Parathyroid adenoma (tissue), 2 donors: Measurements from ENCODE around the gene MT1B.

ENCODE experiments used
- H2AFZ ChIP-seq: fragments of 300-600 bp; sonication (generic); one replicate; pipeline ENCODE4 v1.7.0; 2017; ENCODE audit warnings: antibody characterized with exemption, mild to moderate bottlenecking
- H3K27ac ChIP-seq: fragments of 300-600 bp; sonication (generic); one replicate; pipeline ENCODE4 v1.7.0; 2017
- H3K27me3 ChIP-seq: fragments of 300-600 bp; sonication (generic); one replicate; pipeline ENCODE4 v1.7.0; 2017; ENCODE audit warnings: low read length; ENCODE audit not compliant: control insufficient read depth, insufficient read depth
- H3K36me3 ChIP-seq: fragments of 300-600 bp; sonication (generic); one replicate; pipeline ENCODE4 v1.7.0; 2017; ENCODE audit warnings: low read length; ENCODE audit not compliant: control insufficient read depth, insufficient read depth
- H3K4me1 ChIP-seq: fragments of 300-600 bp; sonication (generic); one replicate; pipeline ENCODE4 v1.7.0; 2017; ENCODE audit warnings: control low read depth
- H3K4me2 ChIP-seq: fragments of 300-600 bp; sonication (generic); one replicate; pipeline ENCODE4 v1.7.0; 2017; ENCODE audit warnings: low read length
- H3K4me3 ChIP-seq: fragments of 300-600 bp; sonication (generic); one replicate; pipeline ENCODE4 v1.7.0; 2017; ENCODE audit warnings: low read depth, low read length
- H3K79me2 ChIP-seq: fragments of 300-600 bp; sonication (generic); one replicate; pipeline ENCODE4 v1.7.0; 2017; ENCODE audit warnings: control low read depth
- H3K9ac ChIP-seq: fragments of 300-600 bp; sonication (generic); one replicate; pipeline ENCODE4 v1.7.0; 2017; ENCODE audit warnings: mild to moderate bottlenecking
- H3K9me3 ChIP-seq: fragments of 300-600 bp; sonication (generic); one replicate; pipeline ENCODE4 v1.7.0; 2017; ENCODE audit warnings: low read length; ENCODE audit not compliant: control insufficient read depth
- TF ChIP-seq, protein P1 (sequence below): fragments of 300-600 bp; sonication (generic); IDR thresholded peaks from one replicate; pipeline ENCODE4 v1.7.0; 2017; ENCODE audit warnings: antibody characterized with exemption, mild to moderate bottlenecking
- donor health status: primary hyperparathyroidism.

MT1B gene

GRCh38 chr16:56606476-56607108 is 45.1 kb upstream of the MT1B start:
- TF ChIP-seq, protein P1, sequence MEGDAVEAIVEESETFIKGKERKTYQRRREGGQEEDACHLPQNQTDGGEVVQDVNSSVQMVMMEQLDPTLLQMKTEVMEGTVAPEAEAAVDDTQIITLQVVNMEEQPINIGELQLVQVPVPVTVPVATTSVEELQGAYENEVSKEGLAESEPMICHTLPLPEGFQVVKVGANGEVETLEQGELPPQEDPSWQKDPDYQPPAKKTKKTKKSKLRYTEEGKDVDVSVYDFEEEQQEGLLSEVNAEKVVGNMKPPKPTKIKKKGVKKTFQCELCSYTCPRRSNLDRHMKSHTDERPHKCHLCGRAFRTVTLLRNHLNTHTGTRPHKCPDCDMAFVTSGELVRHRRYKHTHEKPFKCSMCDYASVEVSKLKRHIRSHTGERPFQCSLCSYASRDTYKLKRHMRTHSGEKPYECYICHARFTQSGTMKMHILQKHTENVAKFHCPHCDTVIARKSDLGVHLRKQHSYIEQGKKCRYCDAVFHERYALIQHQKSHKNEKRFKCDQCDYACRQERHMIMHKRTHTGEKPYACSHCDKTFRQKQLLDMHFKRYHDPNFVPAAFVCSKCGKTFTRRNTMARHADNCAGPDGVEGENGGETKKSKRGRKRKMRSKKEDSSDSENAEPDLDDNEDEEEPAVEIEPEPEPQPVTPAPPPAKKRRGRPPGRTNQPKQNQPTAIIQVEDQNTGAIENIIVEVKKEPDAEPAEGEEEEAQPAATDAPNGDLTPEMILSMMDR = no peak
- Histone ChIP-seq H3K4me1 (peaks cover 15% of the 10 kb centered on the region), H3K9ac (no peak overlapping the region), H3K4me2 (no peak overlapping the region), H3K4me3 (no peak overlapping the region), H3K36me3 (no peaks in the 10 kb centered on the region), H3K79me2 (no peaks in the 10 kb centered on the region), H3K27ac (peak overlapping the region; percentile 90), H3K9me3 (no peaks in the 10 kb centered on the region), H3K27me3 (no peaks in the 10 kb centered on the region), H2AFZ (peak overlapping the region; percentile 47)

DNA sequence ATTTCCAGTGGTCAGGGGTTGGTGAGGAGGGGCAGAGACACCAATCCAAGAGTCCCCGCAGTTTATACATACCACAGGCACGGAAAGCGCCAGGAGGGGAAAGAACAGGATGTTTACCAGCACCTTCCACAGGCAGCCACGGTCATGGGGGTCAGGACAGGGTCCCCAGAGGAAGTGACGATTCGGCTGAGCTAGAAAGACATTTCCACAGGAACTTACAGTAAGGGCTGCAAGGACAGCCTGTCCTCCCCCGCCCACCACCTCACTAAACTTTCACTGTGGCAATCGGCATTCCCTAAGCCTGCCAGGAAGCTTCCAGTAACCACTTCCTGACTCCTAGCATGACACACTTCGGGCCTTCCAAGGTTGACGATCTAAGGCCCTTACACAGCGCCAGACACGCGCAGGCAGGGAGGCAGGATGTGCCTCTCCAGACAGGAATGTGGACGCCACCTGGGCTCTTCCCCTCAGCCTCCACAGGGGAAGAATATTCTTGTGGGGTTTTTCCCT is 44.5 kb upstream of the MT1B start:
- H2AFZ ChIP-seq = no peak overlapping the region
- no peak overlapping the region for H3K4me3 ChIP-seq
- no peaks in the 10 kb centered on the region for H3K79me2 ChIP-seq
- TF ChIP-seq, protein P1 = no peak
- peaks cover 15% of the 10 kb centered on the region for H3K4me1 ChIP-seq
- H3K36me3 ChIP-seq = no peaks in the 10 kb centered on the region
- H3K4me2 ChIP-seq = no peak overlapping the region
- H3K27ac ChIP-seq = peak overlapping the region; percentile 90
- H3K27me3 ChIP-seq = no peaks in the 10 kb centered on the region
- no peak overlapping the region for H3K9ac ChIP-seq
- no peaks in the 10 kb centered on the region for H3K9me3 ChIP-seq

DNA sequence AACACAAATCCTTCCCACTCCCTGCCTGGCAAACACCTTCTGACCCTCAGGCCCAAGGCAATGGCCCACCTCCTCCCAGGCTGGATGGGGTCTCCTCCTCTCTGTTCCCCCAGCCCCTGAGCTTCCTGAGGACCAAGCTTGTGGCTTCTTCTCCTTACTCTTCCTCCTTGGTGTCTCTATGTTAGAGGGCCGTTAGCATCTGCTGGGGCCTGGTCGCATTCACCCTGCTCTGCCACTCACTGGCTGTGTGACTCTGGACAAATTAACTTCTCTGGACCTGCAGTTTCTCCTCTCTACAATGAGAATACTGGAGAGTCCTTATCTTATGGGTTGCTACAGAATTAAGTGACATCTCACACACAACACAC is 44.0 kb upstream of the MT1B start:
- Histone ChIP-seq H3K9ac (no peak overlapping the region), H3K36me3 (no peaks in the 10 kb centered on the region), H3K4me2 (peak overlapping the region; percentile 84), H3K27ac (peak overlapping the region; percentile 90), H3K4me3 (peak overlapping the region; percentile 60), H2AFZ (no peak overlapping the region), H3K27me3 (no peaks in the 10 kb centered on the region), H3K79me2 (no peaks in the 10 kb centered on the region), H3K9me3 (no peaks in the 10 kb centered on the region), H3K4me1 (peaks cover 15% of the 10 kb centered on the region)
- TF ChIP-seq, protein P1 = no peak

GRCh38 chr16:56608043-56608875 is 43.4 kb upstream of the MT1B start, which contains the start of gene MT2A:
Gene MT2A, plus strand, starts transcription at chr16:56608584. Its CDS starts 72 bp downstream, at chr16:56608656.
- Histone ChIP-seq H3K4me2 (peak within 1 kb of the TSS; percentile 84), H3K27ac (peak within 1 kb of the TSS; percentile 90), H2AFZ (peak within 1 kb of the TSS; percentile 46), H3K27me3 (no peaks in the 10 kb centered on the region), H3K4me1 (peaks cover 15% of the 10 kb centered on the region), H3K9me3 (no peaks in the 10 kb centered on the region), H3K79me2 (no peaks in the 10 kb centered on the region), H3K4me3 (peak within 1 kb of the TSS; percentile 60), H3K9ac (no peak within 1 kb of the TSS), H3K36me3 (no peaks in the 10 kb centered on the region)
- TF ChIP-seq, protein P1 = no peak
